Testis (tissue), 2 donors: ENCODE results near the gene CXorf66.

Source experiments
- CTCF ChIP-seq, 3 experiments: fragments of 450-650 bp in 2 of 3; fragments of 200-600 bp in 1 of 3; sonication (generic) in 1 of 3; IDR thresholded peaks; one replicate each; pipeline ENCODE4 v1.5.1; 2016 to 2019; ENCODE audit warnings: antibody characterized with exemption in 3 of 3, mild to moderate bottlenecking in 2 of 3, moderate library complexity in 1 of 3
- POLR2A ChIP-seq: fragments of 450-650 bp; IDR thresholded peaks from one replicate; pipeline ENCODE4 v1.6.1; 2017; ENCODE audit warnings: antibody characterized with exemption, mild to moderate bottlenecking, moderate library complexity

DNA sequence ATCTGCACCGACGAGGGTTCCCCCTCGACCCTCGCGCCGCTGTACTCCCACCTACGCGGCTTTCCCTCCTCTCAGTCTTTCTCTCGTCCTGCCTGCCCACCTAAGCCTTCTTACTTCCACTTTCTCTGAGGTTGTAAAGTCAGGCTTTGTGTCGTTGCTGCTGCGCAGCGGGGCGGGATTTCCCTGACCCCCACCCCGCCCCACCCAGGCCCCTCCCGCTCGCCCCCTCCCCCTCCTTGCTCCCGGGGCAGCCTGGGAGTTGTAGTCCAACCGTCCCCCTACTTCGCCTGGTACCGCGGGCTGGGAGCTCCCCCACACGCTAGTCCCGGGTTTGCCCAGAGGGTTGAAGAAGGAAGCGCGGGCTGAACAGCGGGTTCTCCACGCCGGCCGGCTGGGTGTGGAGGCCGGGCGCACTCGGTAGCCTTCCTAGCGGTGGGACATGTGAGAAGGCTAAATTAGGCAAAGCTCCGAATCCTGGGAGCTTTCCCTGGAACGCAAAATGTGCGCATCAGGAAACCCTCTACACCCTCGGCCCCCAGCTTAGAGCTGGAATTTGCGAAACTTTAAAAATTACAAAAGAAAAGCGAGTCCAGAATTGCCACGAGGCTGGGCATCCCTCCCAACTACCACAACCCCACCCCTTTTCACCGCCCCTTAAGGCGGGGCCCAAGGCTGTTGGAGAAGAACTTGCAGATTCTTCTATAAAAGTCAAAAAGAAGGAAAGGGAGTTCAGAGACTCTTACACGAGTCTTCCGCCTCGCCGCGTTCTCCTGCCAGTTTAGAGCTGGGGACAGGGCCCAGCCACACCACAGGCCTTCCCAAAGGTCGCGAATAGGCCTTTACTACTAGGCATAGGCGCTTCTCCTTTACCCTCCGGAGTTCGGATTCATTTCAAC is 32.2 kb downstream of the CXorf66 start, which contains the start of gene ATP11C:
- TF ChIP-seq CTCF (IDR thresholded peaks at IDR 0.05) (no peak), POLR2A (no peak)
